Stimulated activated CD4-positive, alpha-beta T cell treated with anti-CD3 and anti-CD28 coated beads, Interleukin-1b, Interleukin-23, amount 100 ng/mL, for 4 hours (primary cell): ENCODE data around the gene GPRASP3.

ENCODE experiments used
- DNase-seq, 2 donors: peaks; one replicate each; pipeline ENCODE4 v3.0.0-alpha.2; 2020; ENCODE audit warnings: low read depth in 2 of 2

Gene GPRASP3

GRCh38 chrX:102745857-102746584 is 25.5 kb downstream of the GPRASP3 start:
- DNase-seq: peak in 1 of 2 donors; percentile 8

GRCh38 chrX:102765217-102765616 is 44.7 kb downstream of the GPRASP3 start:
- DNase-seq: no peak

GRCh38 chrX:102765809-102766208 is 45.3 kb downstream of the GPRASP3 start:
- DNase-seq: no peak

- DNase-seq: no peak
These were observed 46.7 kb downstream of the GPRASP3 start for GRCh38 chrX:102767287-102767686.

- DNase-seq: peak; percentile 40 to 70
These were observed 48.6 kb downstream of the GPRASP3 start for GRCh38 chrX:102768987-102769761.
